Measurements from ENCODE around the gene SPPL2B.
A peak's percentile ranks its signal among the peaks of the same experiment; 100 is the strongest.

Gene SPPL2B

GRCh38 chr19:2324220-2324948 is 4.1 kb upstream of the SPPL2B start:
- DNase-seq, result no peak

GRCh38 chr19:2325281-2326046 is 3.0 kb upstream of the SPPL2B start:
- DNase-seq, result no peak

GRCh38 chr19:2326699-2327360 is 1.7 kb upstream of the SPPL2B start:
- no peak for DNase-seq

DNA sequence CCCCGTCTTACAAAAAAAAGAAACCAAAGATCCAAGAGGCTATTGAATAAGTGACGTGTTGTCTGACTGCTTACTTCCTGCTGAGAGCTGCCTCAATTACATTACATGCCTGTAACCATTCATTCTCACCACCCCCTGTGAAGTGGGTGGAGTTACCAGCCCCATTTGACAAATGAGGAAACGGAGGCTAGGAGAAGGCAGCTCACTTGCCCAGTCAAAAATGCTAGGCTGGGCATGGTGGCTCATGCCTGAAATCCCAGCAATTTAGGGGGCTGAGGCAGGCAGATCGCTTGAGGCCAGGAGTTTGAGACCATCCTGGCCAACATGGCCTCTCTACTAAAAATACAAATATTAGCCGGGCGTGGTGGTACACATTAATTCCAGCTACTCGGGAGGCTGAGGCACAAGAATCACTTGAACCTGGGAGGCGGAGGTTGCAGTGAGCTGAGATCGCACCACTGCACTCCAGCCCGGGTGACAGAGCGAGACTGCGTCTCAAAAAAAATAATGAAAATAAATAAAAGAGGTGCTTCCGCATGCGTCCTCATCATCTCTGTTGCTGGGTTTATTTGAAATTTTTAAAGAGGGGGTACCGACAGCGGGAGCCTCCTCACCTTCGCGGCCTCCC is 597 bp upstream of the SPPL2B start:
- peak; percentile 77 for DNase-seq

- DNase-seq, result no peak
These were observed 630 bp downstream of the SPPL2B start for GRCh38 chr19:2329149-2329478.

- DNase-seq, result no peak
These were observed 1.0 kb downstream of the SPPL2B start for GRCh38 chr19:2329501-2329916.

DNA sequence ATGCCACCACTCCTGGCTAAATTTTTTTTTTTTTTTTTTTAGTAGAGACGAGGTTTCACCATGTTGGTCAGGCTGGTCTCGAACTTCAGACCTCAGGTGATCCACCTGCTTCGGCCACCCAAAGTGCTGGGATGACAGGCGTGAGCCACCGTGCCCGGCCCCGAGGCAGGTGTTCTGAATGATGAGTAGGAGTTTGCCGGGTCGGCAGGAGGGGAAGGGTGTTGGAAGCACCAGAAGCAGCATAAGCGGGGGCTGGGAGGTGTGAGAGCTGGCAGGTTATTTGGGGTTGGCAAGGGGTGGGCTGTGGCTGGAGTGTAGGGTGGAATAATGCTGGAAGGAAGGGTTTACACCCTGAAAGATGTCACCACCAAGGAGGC is 1.8 kb downstream of the SPPL2B start:
- no peak for DNase-seq

DNA sequence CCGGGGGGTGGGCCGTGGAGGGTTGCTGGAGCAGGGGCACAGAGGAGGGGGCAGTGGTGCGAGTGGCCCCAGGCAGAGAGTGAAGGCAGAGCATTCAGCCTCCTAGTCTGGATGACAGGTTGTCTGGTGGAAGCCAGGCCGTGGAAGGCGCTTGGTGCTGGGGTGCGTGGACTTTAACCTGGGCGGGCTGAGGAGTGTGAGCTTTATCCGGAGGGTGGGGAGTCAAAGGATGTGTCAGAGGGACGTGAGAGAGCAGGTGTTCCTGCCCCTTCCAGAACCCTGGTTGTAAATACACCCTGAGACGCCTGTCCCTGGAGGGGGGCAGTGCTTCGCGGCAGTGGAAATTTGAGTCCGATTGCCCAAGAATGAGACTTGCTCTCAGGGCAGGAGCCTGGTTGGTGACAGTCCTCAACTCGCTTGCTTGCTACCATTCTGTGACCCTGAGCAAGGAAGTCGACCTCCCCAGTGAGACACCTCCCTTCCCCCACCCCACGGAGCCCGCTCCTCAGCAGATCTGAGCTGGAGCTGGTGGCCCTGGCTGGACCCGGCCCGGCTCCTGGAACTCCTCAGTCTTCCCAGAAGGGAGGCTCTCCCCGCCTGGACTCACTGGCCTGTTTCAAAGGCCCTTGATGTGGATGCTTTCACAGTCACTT is 2.3 kb downstream of the SPPL2B start:
- DNase-seq, result no peak

- no peak for DNase-seq
These were observed 3.2 kb downstream of the SPPL2B start for GRCh38 chr19:2331601-2332246.

DNA sequence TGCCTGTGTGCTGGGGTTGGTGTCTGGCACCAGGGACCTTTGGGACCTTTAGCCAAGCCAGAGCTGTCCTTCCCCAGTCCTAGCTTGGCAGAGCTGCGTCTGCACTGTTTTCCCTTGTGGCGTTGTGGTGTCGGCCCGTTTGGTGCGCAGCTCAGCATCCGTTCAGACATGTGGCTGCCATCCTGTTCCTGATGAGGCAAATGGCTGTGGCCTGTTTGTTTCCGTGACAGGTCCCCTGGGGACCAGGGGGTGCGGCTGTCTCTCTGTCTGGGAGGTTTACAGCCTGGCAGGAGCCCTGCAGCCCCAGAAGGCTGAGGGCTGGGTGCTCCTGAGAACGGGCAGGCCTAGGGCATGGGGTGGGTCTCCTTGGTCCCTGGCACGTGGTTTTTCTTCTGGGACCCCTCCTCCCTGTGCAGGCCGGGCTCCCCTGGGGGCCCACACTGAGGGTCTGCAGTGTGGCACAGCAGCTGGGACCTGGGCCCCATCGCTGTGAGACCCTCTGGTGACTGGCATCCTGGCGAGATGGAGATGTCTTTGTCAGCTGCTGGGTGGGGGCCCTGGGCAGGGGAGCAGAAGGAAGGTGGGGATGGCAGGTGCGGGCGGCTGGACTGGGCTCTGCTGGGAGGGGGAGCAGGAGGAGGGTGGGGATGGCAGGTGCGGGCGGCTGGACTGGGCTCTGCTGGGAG is 4.0 kb downstream of the SPPL2B start:
- DNase-seq, result peak; percentile 8

DNA sequence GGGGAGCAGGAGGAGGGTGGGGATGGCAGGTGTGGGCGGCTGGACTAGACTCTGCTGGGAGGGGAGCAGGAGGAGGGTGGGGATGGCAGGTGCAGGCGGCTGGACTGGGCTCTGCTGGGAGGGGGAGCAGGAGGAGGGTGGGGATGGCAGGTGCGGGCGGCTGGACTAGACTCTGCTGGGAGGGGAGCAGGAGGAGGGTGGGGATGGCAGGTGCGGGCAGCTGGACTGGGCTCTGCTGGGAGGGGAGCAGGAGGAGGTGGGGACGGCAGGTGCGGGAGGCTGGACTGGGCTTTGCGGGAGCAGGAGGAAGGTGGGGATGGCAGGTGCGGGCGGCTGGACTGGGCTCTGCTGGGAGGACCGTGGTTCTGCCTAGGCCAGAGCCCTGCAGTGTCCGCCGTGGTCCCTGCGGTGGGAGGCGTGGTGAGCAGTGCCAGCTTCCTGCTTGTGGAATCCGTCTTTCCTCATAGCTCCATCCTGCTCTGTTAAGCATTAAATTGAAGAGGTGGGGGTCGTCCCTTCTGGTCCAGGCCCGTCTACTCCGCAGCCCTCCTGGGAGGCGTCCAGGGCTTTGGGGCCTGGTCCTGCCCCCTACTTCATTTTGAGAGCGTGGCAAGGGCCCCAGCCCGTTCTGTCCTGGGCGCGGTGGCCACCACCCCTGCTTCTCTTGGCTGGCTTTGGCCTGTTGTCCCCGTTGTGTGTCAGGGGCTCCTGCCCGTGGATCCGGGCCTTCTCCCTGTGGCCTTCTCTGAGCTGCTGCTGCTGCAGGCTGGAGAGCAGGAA is 4.7 kb downstream of the SPPL2B start:
- no peak for DNase-seq

GRCh38 chr19:2333807-2334211 is 5.3 kb downstream of the SPPL2B start:
- DNase-seq, result no peak

DNA sequence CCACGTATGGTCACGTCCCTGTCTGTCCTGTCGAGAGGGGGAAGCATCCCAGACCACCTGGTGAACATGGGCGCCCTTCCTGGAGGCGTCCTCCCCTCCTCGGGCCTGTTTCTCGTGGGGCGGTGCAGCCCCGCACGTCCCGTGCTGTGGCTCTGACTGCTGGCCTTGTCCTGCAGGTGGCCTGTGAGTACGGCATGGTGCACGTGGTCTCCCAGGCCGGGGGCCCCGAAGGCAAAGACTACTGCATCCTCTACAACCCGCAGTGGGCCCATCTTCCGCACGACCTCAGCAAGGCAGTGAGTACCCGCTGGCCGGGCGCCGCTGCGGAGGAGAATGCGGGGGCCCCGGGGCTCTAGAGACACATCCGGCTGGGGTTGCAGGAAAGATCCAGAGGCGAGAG is 5.9 kb downstream of the SPPL2B start:
- DNase-seq, result no peak

DNA sequence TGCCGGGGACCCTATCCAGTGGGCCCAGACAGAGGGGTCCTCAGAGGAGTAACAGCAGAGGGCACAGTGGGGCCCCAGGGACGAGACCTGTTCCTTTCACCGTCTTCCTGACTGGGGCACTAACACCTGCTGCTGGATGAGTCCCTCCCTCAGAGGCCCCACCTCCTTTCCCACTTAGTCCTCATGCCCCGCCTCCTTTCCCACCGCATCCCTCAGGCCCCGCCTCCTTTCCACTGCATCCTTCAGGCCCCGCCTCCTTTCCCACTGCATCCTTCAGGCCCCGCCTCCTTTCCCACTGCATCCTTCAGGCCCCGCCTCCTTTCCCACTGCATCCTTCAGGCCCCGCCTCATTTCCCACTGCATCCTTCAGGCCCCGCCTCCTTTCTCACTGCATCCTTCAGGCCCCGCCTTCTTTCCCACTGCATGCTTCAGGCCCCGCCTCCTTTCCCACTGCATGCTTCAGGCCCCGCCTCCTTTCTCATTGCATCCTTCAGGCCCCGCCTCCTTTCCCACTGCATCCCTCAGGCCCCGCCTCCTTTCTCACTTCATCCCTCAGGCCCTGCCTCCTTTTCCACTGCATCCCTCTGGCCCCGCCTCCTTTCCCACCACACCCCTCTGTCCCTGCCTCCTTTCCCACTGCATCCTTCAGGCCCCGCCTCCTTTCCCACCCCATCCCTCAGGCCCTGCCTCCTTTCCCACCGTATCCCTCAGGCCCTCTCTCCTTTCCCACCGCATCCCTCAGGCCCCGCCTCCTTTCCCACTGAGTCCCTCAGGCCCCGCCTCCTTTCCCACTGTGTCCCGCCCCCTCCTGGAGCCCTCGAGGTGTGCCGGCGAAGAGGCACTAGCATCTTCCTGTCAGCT is 6.7 kb downstream of the SPPL2B start:
- no peak for DNase-seq

DNA sequence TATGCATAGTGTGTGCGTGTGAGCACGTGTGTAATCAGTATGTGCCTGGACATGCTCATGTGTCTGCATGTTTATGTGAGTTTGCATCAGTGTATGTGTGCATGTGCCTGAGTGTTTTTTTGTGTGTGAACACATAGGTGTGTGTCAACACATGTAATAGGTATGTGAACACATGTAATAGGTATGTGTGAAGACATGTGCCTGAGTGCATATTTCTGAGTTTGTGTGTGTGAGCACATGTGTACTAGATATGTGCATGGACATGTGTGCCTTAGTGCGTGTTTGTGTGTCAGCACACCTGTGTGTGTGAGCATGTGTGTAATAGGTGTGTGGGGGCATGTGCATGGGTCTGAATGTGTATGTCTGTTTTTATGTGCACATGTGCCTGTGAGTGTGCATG is 7.4 kb downstream of the SPPL2B start:
- no peak for DNase-seq

- DNase-seq, result no peak
These were observed 8.2 kb downstream of the SPPL2B start for GRCh38 chr19:2336528-2337328.

GRCh38 chr19:2337329-2337707 is 8.8 kb downstream of the SPPL2B start:
- DNase-seq, result no peak

GRCh38 chr19:2338055-2338615 is 9.7 kb downstream of the SPPL2B start:
- DNase-seq, result no peak

Measured in CD4-positive, alpha-beta T cell treated with Interleukin-4 for 4 hours (primary cell).